A549 treated with AZD2906 at 1 μM for 4 hours (cell line): ENCODE results near the gene OGDHL. TPM values are rescaled to one million over a fixed set of nuclear protein-coding genes. Genes with fewer than 3 reads are reported as not detected.

Experiments
- total RNA-seq: library from RNA; stranded (reverse); fragments of 200-300 nt; extraction: Qiagen RNA extraction; gene quantifications from 5 replicates; pipeline ENCODE4 v1.2.3, GENCODE V29; 2022

The OGDHL gene
- total RNA-seq: 0.46 to 0.59 TPM (median 0.47 TPM) in 5 replicates

GRCh38 chr10:49761789-49762565 is at the start of gene OGDHL:
Gene OGDHL (minus strand): TSS chr10:49762323. CDS start chr10:49758592, 3,731 bp downstream.

Other genes starting within 250 kb of the OGDHL start
- gene ERCC6, start 223.2 kb downstream of the OGDHL start, total RNA-seq: 4.5 to 7.1 TPM (median 6.4 TPM) in 5 replicates
- not detected in 5 replicates for gene SLC18A3, start 152.0 kb downstream of the OGDHL start, total RNA-seq
- gene CHAT, start 148.3 kb downstream of the OGDHL start, total RNA-seq: not detected in 5 replicates
- not detected in 5 replicates for gene C10orf53, start 82.7 kb downstream of the OGDHL start, total RNA-seq
- gene PARG, start 179.7 kb upstream of the OGDHL start, total RNA-seq: 16.5 to 21.7 TPM (median 18.6 TPM) in 5 replicates
- gene TIMM23B, start 179.7 kb upstream of the OGDHL start, total RNA-seq: 14.8 to 24.9 TPM (median 17.8 TPM) in 5 replicates
- gene AGAP6, start 226.1 kb upstream of the OGDHL start, total RNA-seq: 6.5 to 9.6 TPM (median 8.1 TPM) in 5 replicates